HG03095 (cell line): ENCODE measurements around the gene GRIN2A.

Experiments
- ATAC-seq: cut with Tn5 transposase; IDR thresholded peaks from one replicate; pipeline ENCODE4 v1.9.1; 2021; ENCODE audit warnings: moderate library complexity; ENCODE audit not compliant: unreplicated experiment

GRIN2A gene

GRCh38 chr16:9874219-9874618 lies 308.0 kb downstream of the GRIN2A start:
- no peak for ATAC-seq

- ATAC-seq: no peak
These were observed 311.3 kb downstream of the GRIN2A start for GRCh38 chr16:9870962-9871361.

- ATAC-seq: no peak
These were observed 312.5 kb downstream of the GRIN2A start for GRCh38 chr16:9869776-9870175.

GRCh38 chr16:9868606-9869149 lies 313.6 kb downstream of the GRIN2A start:
- ATAC-seq: no peak

- ATAC-seq: no peak
These were observed 315.1 kb downstream of the GRIN2A start for GRCh38 chr16:9867176-9867575.

GRCh38 chr16:9864461-9864860 lies 317.8 kb downstream of the GRIN2A start:
- ATAC-seq: no peak

GRCh38 chr16:9862327-9862726 lies 319.9 kb downstream of the GRIN2A start:
- no peak for ATAC-seq

- ATAC-seq: no peak
These were observed 321.4 kb downstream of the GRIN2A start for GRCh38 chr16:9860876-9861275.

- no peak for ATAC-seq
These were observed 322.4 kb downstream of the GRIN2A start for GRCh38 chr16:9859701-9860327.

GRCh38 chr16:9854675-9855074 lies 327.6 kb downstream of the GRIN2A start:
- ATAC-seq: no peak

- no peak for ATAC-seq
These were observed 330.2 kb downstream of the GRIN2A start for GRCh38 chr16:9852003-9852402.

- no peak for ATAC-seq
These were observed 331.4 kb downstream of the GRIN2A start for GRCh38 chr16:9850817-9851216.

- no peak for ATAC-seq
These were observed 332.5 kb downstream of the GRIN2A start for GRCh38 chr16:9849697-9850245.

GRCh38 chr16:9847146-9847545 lies 335.1 kb downstream of the GRIN2A start:
- ATAC-seq: no peak

GRCh38 chr16:9846362-9847099 lies 335.7 kb downstream of the GRIN2A start:
- no peak for ATAC-seq

- ATAC-seq: no peak
These were observed 336.4 kb downstream of the GRIN2A start for GRCh38 chr16:9845661-9846361.

GRCh38 chr16:9844361-9844760 lies 337.9 kb downstream of the GRIN2A start:
- no peak for ATAC-seq

- ATAC-seq: no peak
These were observed 338.7 kb downstream of the GRIN2A start for GRCh38 chr16:9843424-9844018.

- ATAC-seq: no peak
These were observed 341.2 kb downstream of the GRIN2A start for GRCh38 chr16:9840761-9841665.

- no peak for ATAC-seq
These were observed 344.7 kb downstream of the GRIN2A start for GRCh38 chr16:9837481-9837880.
